ENCODE measurements around the gene EFNA5.

DNA sequence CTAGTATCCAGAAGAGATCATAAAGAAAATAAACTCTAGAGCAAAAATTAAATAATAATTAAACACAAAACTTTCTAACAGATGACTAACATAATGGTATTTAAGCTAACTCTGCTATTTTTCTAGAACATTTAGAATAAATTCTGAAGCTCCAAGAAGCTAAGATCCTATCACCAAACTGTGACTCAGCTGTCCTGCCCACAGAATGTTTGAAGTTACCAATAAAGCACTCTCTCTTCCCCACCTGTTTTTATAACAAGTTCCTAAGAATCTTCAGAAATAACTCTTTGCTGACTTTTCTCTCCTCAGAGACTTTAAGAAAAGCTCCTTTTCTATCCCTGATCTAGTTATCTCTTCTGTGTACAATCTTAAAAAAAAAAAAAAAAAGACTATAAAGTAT, 6.0 kb upstream of the EFNA5 start:
- TF ChIP-seq CTCF (IDR thresholded peaks at IDR 0.05) = no peak
- TF ChIP-seq POLR2A (IDR thresholded peaks at IDR 0.05) = no peak
- no peak for TF ChIP-seq EP300 (IDR thresholded peaks at IDR 0.05)

Measured in suprapubic skin (tissue), 3 donors.